H9 (cell line): ENCODE data around the gene GCSAML. TPM values are rescaled to one million over a fixed set of nuclear protein-coding genes. Genes with fewer than 3 reads are reported as not detected.

Source experiments
- DNase-seq: peaks from one replicate; pipeline ENCODE4 v3.0.0-alpha.2; 2017
- H2AFZ ChIP-seq: one replicate; pipeline ENCODE4 v1.6.1; 2013; ENCODE audit warnings: mild to moderate bottlenecking, low read length, control low read depth, moderate library complexity
- H2AK5ac ChIP-seq: 2 replicates; pipeline ENCODE4 v1.6.1; 2013; ENCODE audit warnings: low read length, control low read depth, mixed read lengths; ENCODE audit not compliant: insufficient read length
- H2BK120ac ChIP-seq: one replicate; pipeline ENCODE4 v1.6.1; 2013; ENCODE audit warnings: low read depth, mild to moderate bottlenecking, low read length, control low read depth, inconsistent platforms; ENCODE audit not compliant: poor library complexity, severe bottlenecking
- H2BK12ac ChIP-seq: 2 replicates; pipeline ENCODE4 v1.6.1; 2013; ENCODE audit warnings: low read length, control low read depth, mixed read lengths, low read depth; ENCODE audit not compliant: insufficient read length
- H2BK15ac ChIP-seq: 2 replicates; pipeline ENCODE4 v1.6.1; 2013; ENCODE audit warnings: low read depth, low read length, control low read depth
- H2BK20ac ChIP-seq: one replicate; pipeline ENCODE4 v1.6.1; 2013; ENCODE audit warnings: low read depth, mild to moderate bottlenecking, low read length, control low read depth, inconsistent platforms; ENCODE audit not compliant: poor library complexity, severe bottlenecking
- H2BK5ac ChIP-seq: 2 replicates; pipeline ENCODE4 v1.6.1; 2013; ENCODE audit warnings: low read length, control low read depth, mixed read lengths; ENCODE audit not compliant: insufficient read length
- H3K14ac ChIP-seq: 2 replicates; pipeline ENCODE4 v1.6.1; 2013; ENCODE audit warnings: low read length, control low read depth; ENCODE audit not compliant: insufficient read depth
- H3K18ac ChIP-seq: 2 replicates; pipeline ENCODE4 v1.6.1; 2013; ENCODE audit warnings: low read depth, mild to moderate bottlenecking, mixed read lengths, low read length, control low read depth; ENCODE audit not compliant: insufficient read length
- H3K23ac ChIP-seq: 2 replicates; pipeline ENCODE4 v1.6.1; 2013; ENCODE audit warnings: low read length, control low read depth, mixed read lengths, low read depth; ENCODE audit not compliant: insufficient read length
- H3K23me2 ChIP-seq: 2 replicates; pipeline ENCODE4 v1.6.1; 2013; ENCODE audit warnings: low read depth, mild to moderate bottlenecking, mixed read lengths, low read length, control low read depth; ENCODE audit not compliant: insufficient read length, poor library complexity, severe bottlenecking
- H3K27ac ChIP-seq: 2 replicates; pipeline ENCODE4 v1.5.1; 2013; ENCODE audit warnings: low read length, control low read depth, mixed read lengths, low read depth; ENCODE audit not compliant: insufficient read length
- H3K27me3 ChIP-seq: 2 replicates; pipeline ENCODE4 v1.6.1; 2013; ENCODE audit warnings: low read length, control low read depth, inconsistent platforms; ENCODE audit not compliant: insufficient read depth
- H3K4ac ChIP-seq: 2 replicates; pipeline ENCODE4 v1.6.1; 2013; ENCODE audit warnings: low read depth, mild to moderate bottlenecking, control low read depth, inconsistent platforms, low read length, moderate library complexity
- H3K4me1 ChIP-seq: 2 replicates; pipeline ENCODE4 v1.6.1; 2013; ENCODE audit warnings: low read length, control low read depth, inconsistent platforms; ENCODE audit not compliant: insufficient read depth
- H3K4me2 ChIP-seq: 2 replicates; pipeline ENCODE4 v1.6.1; 2013; ENCODE audit warnings: low read length, control low read depth, mixed read lengths; ENCODE audit not compliant: insufficient read length, insufficient read depth
- H3K56ac ChIP-seq: 2 replicates; pipeline ENCODE4 v1.6.1; 2013; ENCODE audit warnings: low read depth, mild to moderate bottlenecking, mixed read lengths, low read length, control low read depth; ENCODE audit not compliant: insufficient read length
- H3K79me1 ChIP-seq: 2 replicates; pipeline ENCODE4 v1.6.1; 2013; ENCODE audit warnings: low read depth, mild to moderate bottlenecking, moderate library complexity, low read length, control low read depth, inconsistent platforms; ENCODE audit not compliant: insufficient read depth, poor library complexity, severe bottlenecking
- H3K79me2 ChIP-seq: 2 replicates; pipeline ENCODE4 v1.6.1; 2013; ENCODE audit warnings: low read length, control low read depth, inconsistent platforms; ENCODE audit not compliant: insufficient read depth
- H3K9ac ChIP-seq: 2 replicates; pipeline ENCODE4 v1.6.1; 2013; ENCODE audit warnings: low read length, control low read depth, mixed read lengths; ENCODE audit not compliant: insufficient read length; ENCODE audit errors: extremely low read depth
- H3K9me3 ChIP-seq: one replicate; pipeline ENCODE4 v1.6.1; 2013; ENCODE audit warnings: low read depth, low read length, inconsistent platforms; ENCODE audit not compliant: control insufficient read depth
- H3T11ph ChIP-seq: one replicate; pipeline ENCODE4 v1.6.1; 2013; ENCODE audit warnings: mild to moderate bottlenecking, low read length, control low read depth, inconsistent platforms
- H4K20me1 ChIP-seq: one replicate; pipeline ENCODE4 v1.6.1; 2013; ENCODE audit not compliant: control insufficient read depth, insufficient read length, insufficient read depth
- H4K5ac ChIP-seq: 2 replicates; pipeline ENCODE4 v1.6.1; 2013; ENCODE audit warnings: low read depth, mild to moderate bottlenecking, mixed read lengths, low read length, control low read depth; ENCODE audit not compliant: insufficient read length
- H4K8ac ChIP-seq: replicated peaks from 2 replicates; pipeline ENCODE4 v1.6.1; 2013; ENCODE audit warnings: low read length, control low read depth, mixed read lengths, low read depth; ENCODE audit not compliant: insufficient read length
- H4K91ac ChIP-seq: 2 replicates; pipeline ENCODE4 v1.6.1; 2013; ENCODE audit warnings: low read depth, mild to moderate bottlenecking, moderate library complexity, mixed read lengths, low read length, control low read depth; ENCODE audit not compliant: insufficient read length
- H3K27ac Mint-ChIP-seq, 3 experiments: 2 replicates in 2 of 3; 3 replicates in 1 of 3; pipeline ENCODE4 v1.8.0; 2020 to 2021; ENCODE audit warnings: mixed read lengths in 3 of 3, mild to moderate bottlenecking in 1 of 3, moderate library complexity in 1 of 3
- H3K27me3 Mint-ChIP-seq: 2 replicates; pipeline ENCODE4 v1.8.0; 2021; ENCODE audit warnings: low read depth, mild to moderate bottlenecking, moderate library complexity, mixed read lengths
- H3K36me3 Mint-ChIP-seq, 3 experiments: 2 replicates in 2 of 3; 3 replicates in 1 of 3; pipeline ENCODE4 v1.8.0; 2020 to 2021; ENCODE audit warnings: low read depth in 3 of 3, mixed read lengths in 3 of 3; ENCODE audit not compliant: insufficient read depth in 1 of 3
- H3K4me1 Mint-ChIP-seq, 2 experiments: 2 replicates each; pipeline ENCODE4 v1.8.0; 2020; ENCODE audit warnings: mixed read lengths in 2 of 2
- H3K4me3 Mint-ChIP-seq, 2 experiments: 2 replicates in 1 of 2; 3 replicates in 1 of 2; pipeline ENCODE4 v1.8.0; 2020 to 2021; ENCODE audit warnings: mild to moderate bottlenecking in 2 of 2, mixed read lengths in 2 of 2, moderate library complexity in 1 of 2
- H3K9me3 Mint-ChIP-seq, 2 experiments: 2 replicates in 1 of 2; 3 replicates in 1 of 2; pipeline ENCODE4 v1.8.0; 2020; ENCODE audit warnings: mild to moderate bottlenecking in 2 of 2, mixed read lengths in 2 of 2, moderate library complexity in 1 of 2
- WGBS: extraction: QIAGEN DNeasy Blood & Tissue Kit; methylation state at CpG from one replicate; pipeline ENCODE4 v1.1.7; 2013; ENCODE audit warnings: missing lambda C conversion rate, low lambda C conversion rate, mixed read lengths; ENCODE audit not compliant: insufficient read length; ENCODE audit errors: extremely low coverage; 5-methylcytosine and 5-hydroxymethylcytosine counted together
- total RNA-seq: library from RNA; stranded (reverse); gene quantifications from 2 replicates; pipeline ENCODE4 v1.2.1, GENCODE V29; 2021
- TF ChIP-seq, protein P1 (sequence below): fragments of 200-600 bp; sonication (generic); conservative IDR thresholded peaks from 3 replicates; pipeline ENCODE4 v1.8.0; 2021; ENCODE audit warnings: antibody characterized with exemption, mild to moderate bottlenecking

The GCSAML gene
- total RNA-seq, 1 experiment from 2014 or later: not detected

DNA sequence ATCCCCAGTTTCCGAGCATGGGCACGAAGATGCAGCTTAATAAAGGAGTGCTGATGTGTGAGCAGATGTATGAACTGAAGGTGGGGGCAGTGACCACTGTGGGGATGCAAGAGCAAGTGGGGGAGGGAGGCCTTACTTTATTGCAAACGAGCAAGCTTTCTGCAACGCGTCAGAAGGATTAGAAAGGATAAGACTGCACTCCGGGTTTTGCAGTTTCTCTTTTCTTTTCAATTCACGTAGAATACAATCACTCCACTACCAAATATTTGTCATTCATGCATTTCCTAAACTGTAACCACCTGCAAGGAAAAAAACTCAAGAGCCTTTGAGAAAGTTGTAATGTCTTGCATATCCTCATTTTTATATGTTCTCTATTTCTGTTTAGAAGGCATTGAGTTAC is 8.4 kb upstream of the GCSAML start:
- Histone ChIP-seq H4K91ac (no peak overlapping the region), H2BK20ac (no peak overlapping the region), H3K4me2 (no peak overlapping the region), H3K4ac (no peak overlapping the region), H3T11ph (no peak overlapping the region), H2AFZ (no peak overlapping the region), H3K9me3 (no peaks in the 10 kb centered on the region), H2AK5ac (no peak overlapping the region), H2BK120ac (no peak overlapping the region), H3K14ac (no peak overlapping the region), H4K5ac (no peak overlapping the region), H3K4me1 (no peaks in the 10 kb centered on the region), H3K79me1 (no peaks in the 10 kb centered on the region), H2BK15ac (no peak overlapping the region), H3K27me3 (no peaks in the 10 kb centered on the region), H3K23me2 (no peaks in the 10 kb centered on the region), H3K27ac (no peak overlapping the region), H2BK5ac (no peak overlapping the region), H3K23ac (no peak overlapping the region), H3K9ac (no peak overlapping the region), H3K18ac (no peak overlapping the region), H4K20me1 (no peaks in the 10 kb centered on the region), H4K8ac (no peak overlapping the region), H3K79me2 (no peaks in the 10 kb centered on the region), H2BK12ac (no peak overlapping the region), H3K56ac (no peak overlapping the region)
- Mint-ChIP-seq H3K4me3 (no peak overlapping the region), H3K4me1 (peaks cover 3 to 5% of the 10 kb centered on the region in 2 experiments), H3K27me3 (no peaks in the 10 kb centered on the region), H3K27ac (no peak overlapping the region; a peak in 1 of 7 replicates), H3K36me3 (no peaks in the 10 kb centered on the region), H3K9me3 (no peaks in the 10 kb centered on the region)
- DNase-seq: no peak
- no CpG with 5 or more reads among the region's 7 CpGs for WGBS
- TF ChIP-seq, protein P1, sequence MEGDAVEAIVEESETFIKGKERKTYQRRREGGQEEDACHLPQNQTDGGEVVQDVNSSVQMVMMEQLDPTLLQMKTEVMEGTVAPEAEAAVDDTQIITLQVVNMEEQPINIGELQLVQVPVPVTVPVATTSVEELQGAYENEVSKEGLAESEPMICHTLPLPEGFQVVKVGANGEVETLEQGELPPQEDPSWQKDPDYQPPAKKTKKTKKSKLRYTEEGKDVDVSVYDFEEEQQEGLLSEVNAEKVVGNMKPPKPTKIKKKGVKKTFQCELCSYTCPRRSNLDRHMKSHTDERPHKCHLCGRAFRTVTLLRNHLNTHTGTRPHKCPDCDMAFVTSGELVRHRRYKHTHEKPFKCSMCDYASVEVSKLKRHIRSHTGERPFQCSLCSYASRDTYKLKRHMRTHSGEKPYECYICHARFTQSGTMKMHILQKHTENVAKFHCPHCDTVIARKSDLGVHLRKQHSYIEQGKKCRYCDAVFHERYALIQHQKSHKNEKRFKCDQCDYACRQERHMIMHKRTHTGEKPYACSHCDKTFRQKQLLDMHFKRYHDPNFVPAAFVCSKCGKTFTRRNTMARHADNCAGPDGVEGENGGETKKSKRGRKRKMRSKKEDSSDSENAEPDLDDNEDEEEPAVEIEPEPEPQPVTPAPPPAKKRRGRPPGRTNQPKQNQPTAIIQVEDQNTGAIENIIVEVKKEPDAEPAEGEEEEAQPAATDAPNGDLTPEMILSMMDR: no peak
